NCI-H82 (cell line): ENCODE data around the gene B4GALT6.
"Not testable (repeated sequence)": the region's sequence is repeated elsewhere in the genome, so short reads cannot be mapped to it uniquely, and the experiment has no call there.

Source experiments
- DNase-seq: peaks from one replicate; lab custom pipeline; 2025; lab: John Stamatoyannopoulos, UW

The B4GALT6 gene

GRCh38 chr18:31684279-31685096 lies at the start of gene B4GALT6:
Gene B4GALT6 (minus strand): TSS chr18:31684581. CDS start chr18:31684426, 155 bp downstream.
- DNase-seq = peak; percentile 70

GRCh38 chr18:31731628-31732027 lies 47.2 kb upstream of the B4GALT6 start:
- DNase-seq = no peak

- not testable (repeated sequence) for DNase-seq
Measured at GRCh38 chr18:31729196-31729595, 44.8 kb upstream of the B4GALT6 start.

- no peak for DNase-seq
Measured at GRCh38 chr18:31723990-31724711, 39.8 kb upstream of the B4GALT6 start.

GRCh38 chr18:31723639-31723989 lies 39.2 kb upstream of the B4GALT6 start:
- DNase-seq = no peak

GRCh38 chr18:31722369-31722957 lies 38.1 kb upstream of the B4GALT6 start:
- peak; percentile 86 for DNase-seq

- DNase-seq = no peak
Measured at GRCh38 chr18:31721601-31722000, 37.2 kb upstream of the B4GALT6 start.

GRCh38 chr18:31720867-31721266 lies 36.5 kb upstream of the B4GALT6 start:
- no peak for DNase-seq

- no peak for DNase-seq
Measured at GRCh38 chr18:31719363-31720006, 35.1 kb upstream of the B4GALT6 start.

GRCh38 chr18:31718386-31718785 lies 34.0 kb upstream of the B4GALT6 start:
- no peak for DNase-seq

GRCh38 chr18:31716362-31716761 lies 32.0 kb upstream of the B4GALT6 start:
- DNase-seq = no peak

- DNase-seq = no peak
Measured at GRCh38 chr18:31711365-31712172, 27.2 kb upstream of the B4GALT6 start.

GRCh38 chr18:31710826-31711225 lies 26.4 kb upstream of the B4GALT6 start:
- peak; percentile 26 for DNase-seq

GRCh38 chr18:31707815-31708214 lies 23.4 kb upstream of the B4GALT6 start:
- DNase-seq = no peak

GRCh38 chr18:31702449-31702848 lies 18.1 kb upstream of the B4GALT6 start:
- no peak for DNase-seq

GRCh38 chr18:31701744-31702143 lies 17.4 kb upstream of the B4GALT6 start:
- no peak for DNase-seq

GRCh38 chr18:31700990-31701389 lies 16.6 kb upstream of the B4GALT6 start:
- no peak for DNase-seq

- no peak for DNase-seq
Measured at GRCh38 chr18:31697351-31698298, 13.2 kb upstream of the B4GALT6 start.

- DNase-seq = no peak
Measured at GRCh38 chr18:31695989-31696388, 11.6 kb upstream of the B4GALT6 start.

GRCh38 chr18:31694297-31694696 lies 9.9 kb upstream of the B4GALT6 start:
- DNase-seq = no peak
